ENCODE results near the gene FES.

DNA sequence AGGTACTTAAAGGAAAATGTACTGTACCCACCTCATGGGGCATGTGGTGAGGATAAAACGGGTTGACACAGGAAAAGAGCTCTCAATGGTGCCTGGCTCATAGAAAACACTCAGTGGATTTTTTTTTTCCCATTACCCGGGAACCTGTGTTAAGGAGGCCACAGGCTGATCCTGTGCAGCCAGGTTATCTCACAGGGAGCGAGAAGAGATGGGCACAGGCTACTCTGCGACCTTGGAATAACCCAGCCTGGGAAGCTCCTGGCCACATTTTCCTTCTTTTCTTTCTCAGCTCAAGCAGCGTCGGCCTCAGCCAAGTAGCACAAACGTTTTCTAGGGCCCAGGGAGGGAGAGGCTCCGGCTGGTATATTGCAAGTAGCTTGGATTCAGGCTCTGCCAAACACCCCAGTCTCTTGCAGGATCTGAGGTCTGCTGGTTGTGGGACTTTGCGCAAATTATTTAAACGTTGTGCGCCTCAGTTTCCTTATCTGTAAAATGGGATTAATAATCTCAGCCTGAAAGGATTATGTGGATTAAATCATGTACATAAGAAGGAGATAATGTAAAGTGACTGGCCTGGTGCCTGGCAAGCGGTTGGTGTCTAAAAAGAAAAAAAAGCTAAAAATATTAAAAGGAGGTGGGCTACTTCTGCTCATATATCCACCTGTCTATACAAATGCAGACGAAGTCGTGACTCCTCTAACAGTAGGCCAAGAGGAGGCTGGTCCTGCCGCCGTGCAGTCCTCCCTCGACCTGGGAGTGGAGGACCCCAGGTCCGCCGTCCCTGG is 13.8 kb upstream of the FES start:
- no peak for TF ChIP-seq EZH2 (IDR thresholded peaks at IDR 0.05; ENCODE audit: borderline replicate concordance, insufficient read depth, low read length, poor library complexity, severe bottlenecking)
- TF ChIP-seq, protein P1, sequence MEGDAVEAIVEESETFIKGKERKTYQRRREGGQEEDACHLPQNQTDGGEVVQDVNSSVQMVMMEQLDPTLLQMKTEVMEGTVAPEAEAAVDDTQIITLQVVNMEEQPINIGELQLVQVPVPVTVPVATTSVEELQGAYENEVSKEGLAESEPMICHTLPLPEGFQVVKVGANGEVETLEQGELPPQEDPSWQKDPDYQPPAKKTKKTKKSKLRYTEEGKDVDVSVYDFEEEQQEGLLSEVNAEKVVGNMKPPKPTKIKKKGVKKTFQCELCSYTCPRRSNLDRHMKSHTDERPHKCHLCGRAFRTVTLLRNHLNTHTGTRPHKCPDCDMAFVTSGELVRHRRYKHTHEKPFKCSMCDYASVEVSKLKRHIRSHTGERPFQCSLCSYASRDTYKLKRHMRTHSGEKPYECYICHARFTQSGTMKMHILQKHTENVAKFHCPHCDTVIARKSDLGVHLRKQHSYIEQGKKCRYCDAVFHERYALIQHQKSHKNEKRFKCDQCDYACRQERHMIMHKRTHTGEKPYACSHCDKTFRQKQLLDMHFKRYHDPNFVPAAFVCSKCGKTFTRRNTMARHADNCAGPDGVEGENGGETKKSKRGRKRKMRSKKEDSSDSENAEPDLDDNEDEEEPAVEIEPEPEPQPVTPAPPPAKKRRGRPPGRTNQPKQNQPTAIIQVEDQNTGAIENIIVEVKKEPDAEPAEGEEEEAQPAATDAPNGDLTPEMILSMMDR (IDR thresholded peaks at IDR 0.05; ENCODE audit: poor library complexity, severe bottlenecking) = no peak
- TF ChIP-seq, protein P2, sequence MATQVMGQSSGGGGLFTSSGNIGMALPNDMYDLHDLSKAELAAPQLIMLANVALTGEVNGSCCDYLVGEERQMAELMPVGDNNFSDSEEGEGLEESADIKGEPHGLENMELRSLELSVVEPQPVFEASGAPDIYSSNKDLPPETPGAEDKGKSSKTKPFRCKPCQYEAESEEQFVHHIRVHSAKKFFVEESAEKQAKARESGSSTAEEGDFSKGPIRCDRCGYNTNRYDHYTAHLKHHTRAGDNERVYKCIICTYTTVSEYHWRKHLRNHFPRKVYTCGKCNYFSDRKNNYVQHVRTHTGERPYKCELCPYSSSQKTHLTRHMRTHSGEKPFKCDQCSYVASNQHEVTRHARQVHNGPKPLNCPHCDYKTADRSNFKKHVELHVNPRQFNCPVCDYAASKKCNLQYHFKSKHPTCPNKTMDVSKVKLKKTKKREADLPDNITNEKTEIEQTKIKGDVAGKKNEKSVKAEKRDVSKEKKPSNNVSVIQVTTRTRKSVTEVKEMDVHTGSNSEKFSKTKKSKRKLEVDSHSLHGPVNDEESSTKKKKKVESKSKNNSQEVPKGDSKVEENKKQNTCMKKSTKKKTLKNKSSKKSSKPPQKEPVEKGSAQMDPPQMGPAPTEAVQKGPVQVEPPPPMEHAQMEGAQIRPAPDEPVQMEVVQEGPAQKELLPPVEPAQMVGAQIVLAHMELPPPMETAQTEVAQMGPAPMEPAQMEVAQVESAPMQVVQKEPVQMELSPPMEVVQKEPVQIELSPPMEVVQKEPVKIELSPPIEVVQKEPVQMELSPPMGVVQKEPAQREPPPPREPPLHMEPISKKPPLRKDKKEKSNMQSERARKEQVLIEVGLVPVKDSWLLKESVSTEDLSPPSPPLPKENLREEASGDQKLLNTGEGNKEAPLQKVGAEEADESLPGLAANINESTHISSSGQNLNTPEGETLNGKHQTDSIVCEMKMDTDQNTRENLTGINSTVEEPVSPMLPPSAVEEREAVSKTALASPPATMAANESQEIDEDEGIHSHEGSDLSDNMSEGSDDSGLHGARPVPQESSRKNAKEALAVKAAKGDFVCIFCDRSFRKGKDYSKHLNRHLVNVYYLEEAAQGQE (IDR thresholded peaks at IDR 0.05; ENCODE audit: borderline replicate concordance) = no peak
- no peak for TF ChIP-seq EP300 (conservative IDR thresholded peaks at IDR 0.05; ENCODE audit: poor library complexity, severe bottlenecking)
- no peak for TF ChIP-seq RAD21 (conservative IDR thresholded peaks at IDR 0.05)
- no peak for TF ChIP-seq SMC3 (conservative IDR thresholded peaks at IDR 0.05; ENCODE audit: poor library complexity)
- no peak for TF ChIP-seq TAF1 (IDR thresholded peaks at IDR 0.05; ENCODE audit: low read depth)
- TF ChIP-seq POLR2AphosphoS5 (IDR thresholded peaks at IDR 0.05) = no peak
